Activated T-cell treated with anti-CD3 and anti-CD28 coated beads, Interleukin-2, amount 50 U/mL, for 48 hours (primary cell): ENCODE results near the gene ABRACL.
A peak's percentile ranks its signal among the peaks of the same experiment; 100 is the strongest.
"Not testable (repeated sequence)": the region's sequence is repeated elsewhere in the genome, so short reads cannot be mapped to it uniquely, and the experiment has no call there.

Experiments
- DNase-seq, 2 experiments: peaks; one replicate each; pipeline ENCODE4 v3.0.0-alpha.2; 2020

Gene ABRACL

GRCh38 chr6:139028658-139029469 is at the start of gene ABRACL:
Gene ABRACL (plus strand): TSS chr6:139028745. CDS start chr6:139034161, 5,416 bp downstream.
- peak; percentile 87 to 88 for DNase-seq

GRCh38 chr6:138979365-138979764 is 49.2 kb upstream of the ABRACL start:
- no peak for DNase-seq

GRCh38 chr6:138979813-138980668 is 48.5 kb upstream of the ABRACL start:
- DNase-seq, result no peak

GRCh38 chr6:138981416-138981815 is 47.1 kb upstream of the ABRACL start:
- no peak for DNase-seq

GRCh38 chr6:138986578-138986977 is 42.0 kb upstream of the ABRACL start:
- no peak for DNase-seq

GRCh38 chr6:138987080-138987642 is 41.4 kb upstream of the ABRACL start:
- no peak for DNase-seq

GRCh38 chr6:138987643-138988468 is 40.7 kb upstream of the ABRACL start, which contains the start of gene REPS1:
Gene REPS1 (minus strand): TSS chr6:138988253. CDS start chr6:138987682, 571 bp downstream.
- peak; percentile 94 to 96 for DNase-seq

GRCh38 chr6:138988469-138988834 is 40.1 kb upstream of the ABRACL start:
- DNase-seq, result no peak

- no peak for DNase-seq
Measured at GRCh38 chr6:138989098-138989983, 39.2 kb upstream of the ABRACL start.

GRCh38 chr6:138991206-138991605 is 37.3 kb upstream of the ABRACL start:
- DNase-seq, result no peak

GRCh38 chr6:138992965-138993364 is 35.6 kb upstream of the ABRACL start:
- not testable (repeated sequence) for DNase-seq

- not testable (repeated sequence) for DNase-seq
Measured at GRCh38 chr6:138993410-138993809, 35.1 kb upstream of the ABRACL start.

- DNase-seq, result no peak
Measured at GRCh38 chr6:138996524-138996923, 32.0 kb upstream of the ABRACL start.

GRCh38 chr6:138997136-138997535 is 31.4 kb upstream of the ABRACL start:
- DNase-seq, result no peak

GRCh38 chr6:138999949-139000725 is 28.4 kb upstream of the ABRACL start:
- DNase-seq, result no peak

- no peak for DNase-seq
Measured at GRCh38 chr6:139003751-139004150, 24.8 kb upstream of the ABRACL start.

- DNase-seq, result no peak
Measured at GRCh38 chr6:139006477-139006876, 22.1 kb upstream of the ABRACL start.

- no peak for DNase-seq
Measured at GRCh38 chr6:139007428-139007827, 21.1 kb upstream of the ABRACL start.

- DNase-seq, result no peak
Measured at GRCh38 chr6:139008117-139008516, 20.4 kb upstream of the ABRACL start.

GRCh38 chr6:139010674-139011073 is 17.9 kb upstream of the ABRACL start:
- DNase-seq, result no peak

- no peak for DNase-seq
Measured at GRCh38 chr6:139011980-139012379, 16.6 kb upstream of the ABRACL start.
